ENCODE results near the gene TBK1. TPM values are rescaled to one million over a fixed set of nuclear protein-coding genes. Genes with fewer than 3 reads are reported as not detected.
A peak's percentile ranks its signal among the peaks of the same experiment; 100 is the strongest.

Gene TBK1
- total and polyA plus RNA-seq, 9 of the 15 experiments (the other 6 are each of a cell fraction or from before 2014, with no cell fraction given) = 20.4 to 42.0 (median 27.8) TPM

GRCh38 chr12:64457032-64457431, 5.1 kb downstream of the TBK1 start (continued):
- no peak for TF ChIP-seq THAP7 (CRISPR knock-in tag; IDR thresholded peaks at IDR 0.05)
- TF ChIP-seq HNRNPUL1 (IDR thresholded peaks at IDR 0.05; ENCODE audit: low read length) = no peak
- no peak for TF ChIP-seq ZNF121 (CRISPR knock-in tag; conservative IDR thresholded peaks at IDR 0.05)
- peak; percentile 66 for TF ChIP-seq HMBOX1 (IDR thresholded peaks at IDR 0.05)
- TF ChIP-seq TEAD4 (IDR thresholded peaks at IDR 0.05; ENCODE audit: low read length) = peak; percentile 64
- TF ChIP-seq TEAD4 (CRISPR knock-in tag; IDR thresholded peaks at IDR 0.05; ENCODE audit: borderline replicate concordance) = no peak
- TF ChIP-seq MEF2D (tag; conservative IDR thresholded peaks at IDR 0.05; ENCODE audit: low read depth) = no peak
- no peak for TF ChIP-seq SIRT6 (IDR thresholded peaks at IDR 0.05; ENCODE audit: low read depth, low read length)
- TF ChIP-seq TAF1 (IDR thresholded peaks at IDR 0.05; ENCODE audit: control insufficient read depth, extremely low read depth, insufficient read depth, low read length, severe bottlenecking) = no peak
- no peak for TF ChIP-seq MBD2 (IDR thresholded peaks at IDR 0.05; ENCODE audit: borderline replicate concordance, low read depth)
- no peak for TF ChIP-seq MAFG (tag; conservative IDR thresholded peaks at IDR 0.05)
- no peak for TF ChIP-seq HMGXB4 (CRISPR knock-in tag; IDR thresholded peaks at IDR 0.05)
- TF ChIP-seq FOXO4 (CRISPR knock-in tag; IDR thresholded peaks at IDR 0.05) = no peak
- no peak for TF ChIP-seq SETDB1 (IDR thresholded peaks at IDR 0.05; ENCODE audit: low read length)
- no peak for TF ChIP-seq JUNB (CRISPR knock-in tag; conservative IDR thresholded peaks at IDR 0.05)
- no peak for TF ChIP-seq NELFE (IDR thresholded peaks at IDR 0.05; ENCODE audit: insufficient read depth, insufficient read length)
- no peak for TF ChIP-seq CREB3L1 (IDR thresholded peaks at IDR 0.05; ENCODE audit: borderline replicate concordance, low read depth)
- TF ChIP-seq FOSL1 (tag; conservative IDR thresholded peaks at IDR 0.05) = peak; percentile 58; the same call in 1 of the 2 replicates
- TF ChIP-seq NEUROD1 (IDR thresholded peaks at IDR 0.05; ENCODE audit: borderline replicate concordance, low read depth, low read length, partially characterized antibody) = no peak
- TF ChIP-seq ZFP30 (CRISPR knock-in tag; IDR thresholded peaks at IDR 0.05; ENCODE audit: borderline replicate concordance) = no peak
- no peak for TF ChIP-seq ZBTB8A (IDR thresholded peaks at IDR 0.05; ENCODE audit: partially characterized antibody)
- TF ChIP-seq ESRRB (CRISPR knock-in tag; IDR thresholded peaks at IDR 0.05; ENCODE audit: borderline replicate concordance) = no peak
- TF ChIP-seq KHSRP (IDR thresholded peaks at IDR 0.05) = no peak
- no peak for TF ChIP-seq ZNF184 (CRISPR knock-in tag; IDR thresholded peaks at IDR 0.05)
